Measurements from ENCODE around the gene BIK.
"Not testable (repeated sequence)": the region's sequence is repeated elsewhere in the genome, so short reads cannot be mapped to it uniquely, and the experiment has no call there.

Gene BIK

DNA sequence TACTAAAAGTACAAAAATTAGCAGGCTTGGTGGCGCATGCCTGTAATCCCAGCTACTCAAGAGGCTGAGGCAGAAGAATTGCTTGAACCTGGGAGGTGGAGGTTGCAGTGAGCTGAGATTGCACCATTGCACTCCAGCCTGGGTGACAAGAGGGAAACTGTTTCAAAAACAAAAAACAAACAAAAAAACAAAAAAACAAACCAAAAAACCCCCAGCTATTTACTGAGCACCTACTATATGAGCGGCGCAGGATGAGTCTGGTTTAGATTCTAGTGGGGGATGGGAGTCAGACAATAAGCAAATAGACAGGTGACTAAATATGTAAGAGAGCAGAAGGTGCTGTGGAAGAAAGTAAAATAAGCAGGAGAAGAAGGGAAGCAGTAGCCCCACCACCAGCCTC is 5.6 kb upstream of the BIK start:
- DNase-seq: not testable (repeated sequence)

DNA sequence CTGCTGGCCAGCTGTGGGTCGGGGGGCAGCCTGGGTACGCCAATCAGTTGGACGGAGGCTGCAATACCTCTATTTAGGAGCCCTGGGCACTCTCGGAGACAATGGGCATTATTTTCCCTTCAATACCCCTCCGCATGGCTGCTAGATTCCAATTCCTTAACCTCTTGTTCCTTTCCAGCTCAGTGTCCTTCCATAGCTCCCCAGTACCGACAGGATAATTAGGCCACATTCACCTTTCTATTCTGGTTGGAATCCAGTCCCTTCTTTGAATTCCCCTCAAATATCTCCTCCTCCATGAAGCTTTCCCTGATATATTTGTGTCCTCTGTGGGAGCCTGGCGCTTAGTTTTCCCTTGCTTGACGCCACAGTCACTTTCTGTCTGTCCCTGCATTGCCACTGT is 4.2 kb upstream of the BIK start:
- no peak for DNase-seq

- DNase-seq: no peak
Observed at GRCh38 chr22:43109511-43109910, 1.0 kb upstream of the BIK start.

- DNase-seq: no peak
Observed at GRCh38 chr22:43109921-43110443, 568 bp upstream of the BIK start.

GRCh38 chr22:43110927-43111623 is 525 bp downstream of the BIK start:
- peak; percentile 8 to 59 (median 33) for DNase-seq

GRCh38 chr22:43113526-43114251 is 3.1 kb downstream of the BIK start:
- DNase-seq: no peak

GRCh38 chr22:43114958-43115357 is 4.4 kb downstream of the BIK start:
- no peak for DNase-seq

DNA sequence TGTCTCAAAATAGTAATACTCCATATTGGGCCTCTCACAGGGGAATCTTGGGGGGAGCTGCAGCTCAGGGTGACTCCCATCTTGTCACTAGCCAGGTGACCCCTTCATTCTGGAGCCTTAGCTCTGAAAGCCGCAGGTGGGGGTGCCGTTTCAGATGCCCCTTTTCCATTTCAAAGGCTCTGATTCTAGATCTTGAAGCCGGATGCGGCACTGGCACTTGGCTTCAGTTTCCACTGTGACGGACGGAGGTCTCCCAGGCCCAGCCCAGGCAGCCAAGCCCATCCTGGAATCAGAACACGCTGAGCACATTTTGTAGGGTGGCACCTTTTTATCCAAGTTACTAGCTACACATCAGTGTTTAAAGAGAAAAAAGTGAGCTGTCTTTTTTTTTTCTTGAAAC is 6.4 kb downstream of the BIK start:
- no peak for DNase-seq

DNA sequence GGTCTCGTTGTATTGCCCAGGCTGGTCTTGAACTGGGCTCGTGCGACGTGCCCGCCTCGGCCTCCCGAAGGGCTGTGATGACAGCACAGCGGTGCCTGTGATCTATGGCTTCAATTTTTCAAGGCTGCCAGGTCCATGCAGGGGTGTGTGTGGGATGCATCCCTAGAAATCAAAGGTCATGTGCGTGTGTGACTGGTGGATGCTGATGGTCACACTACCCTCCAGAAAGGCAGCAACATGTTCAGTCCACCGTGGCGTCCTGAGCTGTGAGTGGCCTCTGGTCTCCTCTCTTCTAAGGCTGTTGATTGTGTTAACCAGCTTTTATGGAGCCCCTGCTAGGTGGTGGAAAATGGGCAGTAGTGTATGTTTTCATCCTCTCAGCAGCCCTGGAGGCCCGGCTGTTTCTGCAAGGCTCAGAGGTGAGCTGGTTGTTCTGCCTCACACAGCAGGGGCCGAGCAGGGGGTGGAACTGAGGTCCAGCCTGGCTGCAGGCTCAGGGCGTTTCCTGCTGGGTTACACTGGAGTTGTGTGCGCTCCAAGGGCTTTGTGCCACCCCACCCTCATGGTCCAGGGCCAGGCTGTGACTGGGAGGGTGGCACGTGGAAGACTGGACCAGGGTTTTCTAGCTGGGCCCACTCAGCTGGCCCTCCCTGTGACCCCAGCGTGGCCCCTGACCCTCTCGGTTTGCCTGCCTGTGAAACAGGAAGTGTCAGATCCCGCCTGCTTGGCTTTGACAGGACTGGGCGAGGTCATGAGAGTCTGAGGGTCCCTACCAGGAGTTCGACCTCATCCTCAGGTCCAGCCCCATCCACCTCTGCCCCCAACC is 7.7 kb downstream of the BIK start:
- no peak for DNase-seq

DNA sequence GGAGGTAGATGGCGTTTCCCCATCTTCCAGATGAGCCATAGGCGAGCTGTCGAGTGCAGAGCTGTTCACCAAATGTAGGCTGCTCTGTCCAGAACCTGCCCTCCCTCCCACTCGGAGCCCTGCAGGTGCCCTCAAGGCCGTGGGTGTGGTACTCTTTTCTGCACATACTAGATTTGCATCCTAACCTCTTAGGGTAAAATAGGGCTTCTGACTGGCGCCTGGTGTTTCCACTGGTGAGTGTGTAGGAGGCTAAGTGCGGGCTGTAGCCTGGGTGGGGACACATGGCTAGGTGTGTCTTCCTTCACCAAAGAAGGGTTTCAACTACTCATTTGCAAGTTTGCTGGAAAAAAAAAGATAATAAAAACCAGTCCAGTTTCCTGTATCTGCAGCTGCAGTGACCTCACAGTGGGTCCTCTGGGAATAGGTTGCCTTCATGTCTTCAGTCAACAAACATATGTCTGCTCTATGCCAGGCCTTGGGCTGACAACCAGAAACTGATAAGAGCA is 8.5 kb downstream of the BIK start:
- DNase-seq: no peak

GRCh38 chr22:43126501-43127165 is 16.1 kb downstream of the BIK start:
- no peak for DNase-seq

DNA sequence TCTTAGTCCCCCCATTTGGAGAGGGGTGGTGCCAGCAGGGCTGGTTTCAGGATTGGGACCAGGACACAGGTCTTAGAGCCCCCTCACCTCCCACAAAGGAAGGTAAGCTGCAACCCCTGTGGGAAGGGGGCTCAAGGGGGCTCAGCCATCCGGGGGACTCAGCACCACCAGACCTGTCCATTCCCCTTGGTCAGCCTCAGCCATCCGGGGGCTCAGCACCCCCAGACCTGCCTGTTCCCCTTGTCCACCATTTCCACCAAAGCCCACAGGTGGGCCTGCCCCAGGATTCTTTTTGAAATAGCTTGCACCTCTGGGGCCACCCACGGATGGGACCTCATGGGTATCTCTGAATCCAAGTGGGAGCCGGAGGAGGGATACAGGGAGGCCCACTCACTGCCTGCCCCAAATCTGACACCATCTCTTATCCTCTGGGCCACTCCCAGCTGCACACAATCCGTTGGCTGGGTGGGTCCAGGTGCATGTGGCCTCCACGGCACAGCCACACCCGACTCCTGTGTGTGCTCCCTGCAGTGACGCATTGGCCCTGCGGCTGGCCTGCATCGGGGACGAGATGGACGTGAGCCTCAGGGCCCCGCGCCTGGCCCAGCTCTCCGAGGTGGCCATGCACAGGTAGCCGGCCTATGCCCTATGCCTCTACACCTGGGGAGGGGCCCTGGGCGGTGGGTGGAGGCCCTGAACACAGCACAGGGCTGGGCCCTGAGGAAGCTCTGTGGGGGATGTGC is 16.8 kb downstream of the BIK start:
- DNase-seq: no peak

DNA sequence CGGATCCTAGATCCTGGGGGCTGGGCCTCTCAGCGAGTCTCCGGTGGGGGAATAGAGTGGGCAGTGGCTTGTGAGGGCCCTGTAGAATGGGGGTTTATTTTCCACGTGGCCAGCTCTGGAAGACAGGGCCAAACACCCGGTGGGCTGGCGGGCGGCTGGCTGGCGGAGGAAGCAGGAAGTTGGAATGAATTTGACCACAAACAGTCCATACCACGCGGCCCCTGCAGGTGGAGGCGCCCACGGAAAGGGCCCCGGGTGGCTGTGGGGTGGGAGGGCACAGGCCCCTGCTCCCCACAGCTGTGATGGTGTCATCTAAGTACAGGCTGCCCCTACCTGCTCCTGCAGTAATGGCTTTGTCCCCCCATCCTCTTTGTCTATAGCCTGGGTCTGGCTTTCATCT is 17.6 kb downstream of the BIK start:
- no peak for DNase-seq

DNA sequence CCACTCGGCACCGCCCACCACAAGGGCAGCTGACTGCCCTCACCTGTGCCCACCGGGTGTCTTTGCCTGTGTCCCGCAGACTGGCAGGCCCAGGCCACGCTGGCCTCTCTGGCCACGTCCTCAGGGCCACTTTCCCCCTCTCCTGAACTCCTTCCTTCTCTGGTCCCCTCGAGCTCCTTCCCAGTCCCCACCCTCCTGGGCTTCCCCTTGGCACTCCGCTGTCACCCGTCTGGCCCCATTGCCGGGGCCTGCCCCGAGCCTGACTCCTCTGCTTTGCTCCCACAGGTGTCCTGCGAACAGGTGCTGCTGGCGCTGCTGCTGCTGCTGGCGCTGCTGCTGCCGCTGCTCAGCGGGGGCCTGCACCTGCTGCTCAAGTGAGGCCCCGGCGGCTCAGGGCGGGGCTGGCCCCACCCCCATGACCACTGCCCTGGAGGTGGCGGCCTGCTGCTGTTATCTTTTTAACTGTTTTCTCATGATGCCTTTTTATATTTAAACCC is 18.4 kb downstream of the BIK start:
- DNase-seq: no peak

DNA sequence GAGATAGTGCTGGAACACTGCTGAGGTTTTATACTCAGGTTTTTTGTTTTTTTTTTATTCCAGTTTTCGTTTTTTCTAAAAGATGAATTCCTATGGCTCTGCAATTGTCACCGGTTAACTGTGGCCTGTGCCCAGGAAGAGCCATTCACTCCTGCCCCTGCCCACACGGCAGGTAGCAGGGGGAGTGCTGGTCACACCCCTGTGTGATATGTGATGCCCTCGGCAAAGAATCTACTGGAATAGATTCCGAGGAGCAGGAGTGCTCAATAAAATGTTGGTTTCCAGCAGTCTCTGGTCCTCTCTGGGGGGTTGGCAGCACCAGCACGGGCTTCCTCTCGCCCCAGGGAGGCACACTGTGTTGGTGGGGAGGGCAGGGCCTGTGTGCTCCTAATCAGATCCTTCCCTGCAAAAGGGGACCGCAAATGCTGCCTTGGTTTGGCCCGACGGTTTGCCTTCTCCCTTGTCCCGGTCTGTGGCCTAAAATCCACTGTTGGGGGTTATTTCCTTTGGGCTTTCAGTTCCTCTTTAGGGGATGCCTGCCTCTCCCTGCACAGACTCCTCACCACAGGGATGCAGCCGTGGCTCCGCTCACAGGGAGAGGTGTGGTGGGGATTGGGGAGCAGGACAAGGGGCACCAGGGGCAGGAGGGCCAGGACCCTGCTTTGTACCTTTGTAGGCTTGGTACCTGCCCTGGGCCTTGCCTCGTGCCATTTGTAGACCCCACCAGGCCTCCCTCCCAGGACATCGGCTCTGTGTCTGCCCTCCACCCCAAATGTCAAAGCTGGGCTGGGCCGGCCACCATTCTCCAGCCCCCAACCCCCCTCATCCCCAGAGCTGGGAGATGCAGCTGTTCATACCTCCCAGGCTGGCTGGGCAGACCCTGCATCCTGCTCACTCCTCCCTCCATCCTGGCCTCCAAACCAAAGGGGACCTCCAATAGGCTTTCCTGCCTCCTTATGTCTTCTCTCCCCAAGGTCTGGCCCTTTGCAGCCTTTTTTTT is 19.2 kb downstream of the BIK start:
- no peak for DNase-seq

- DNase-seq: no peak
Observed at GRCh38 chr22:43131773-43132501, 21.4 kb downstream of the BIK start.

DNA sequence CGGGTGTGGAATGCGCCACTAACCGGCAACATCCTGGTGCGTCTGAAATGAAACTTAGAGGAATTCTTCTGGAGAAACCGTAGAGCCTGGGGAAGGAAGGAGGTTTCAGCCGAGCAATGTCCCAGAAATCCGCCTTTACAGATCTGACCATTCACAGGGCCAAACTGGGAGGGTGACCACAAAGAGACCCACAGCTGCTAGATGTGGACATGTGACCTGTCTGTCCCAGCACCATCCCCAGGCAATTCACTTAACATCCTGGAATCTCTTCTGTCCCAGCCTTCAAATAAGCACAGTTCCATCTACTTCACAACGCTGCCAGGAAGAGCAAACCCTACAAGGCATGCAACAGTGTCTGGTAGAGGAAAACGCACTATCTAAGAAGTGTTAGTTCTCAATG is 22.9 kb downstream of the BIK start:
- no peak for DNase-seq

GRCh38 chr22:43134553-43134952 is 24.0 kb downstream of the BIK start:
- DNase-seq: no peak

DNA sequence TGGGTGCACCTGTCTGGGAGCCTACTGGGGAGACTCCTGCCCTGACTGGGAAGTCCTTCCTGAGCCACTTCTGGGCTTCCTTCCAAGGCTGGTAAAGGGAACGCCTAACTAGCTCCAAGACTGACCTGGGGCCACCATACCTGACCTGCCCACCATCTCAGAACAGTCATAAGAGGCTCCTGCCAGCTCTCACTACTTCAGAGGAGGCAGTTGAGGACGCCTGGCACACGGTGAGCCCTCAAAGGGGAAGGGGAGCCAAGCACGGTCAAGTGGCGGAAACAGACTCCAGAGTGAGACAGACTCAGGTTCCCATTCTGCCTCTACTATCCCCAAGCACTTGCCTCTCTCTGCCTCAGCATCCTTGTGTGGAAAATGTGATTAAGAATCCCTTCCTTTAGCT is 25.0 kb downstream of the BIK start:
- DNase-seq: no peak

DNA sequence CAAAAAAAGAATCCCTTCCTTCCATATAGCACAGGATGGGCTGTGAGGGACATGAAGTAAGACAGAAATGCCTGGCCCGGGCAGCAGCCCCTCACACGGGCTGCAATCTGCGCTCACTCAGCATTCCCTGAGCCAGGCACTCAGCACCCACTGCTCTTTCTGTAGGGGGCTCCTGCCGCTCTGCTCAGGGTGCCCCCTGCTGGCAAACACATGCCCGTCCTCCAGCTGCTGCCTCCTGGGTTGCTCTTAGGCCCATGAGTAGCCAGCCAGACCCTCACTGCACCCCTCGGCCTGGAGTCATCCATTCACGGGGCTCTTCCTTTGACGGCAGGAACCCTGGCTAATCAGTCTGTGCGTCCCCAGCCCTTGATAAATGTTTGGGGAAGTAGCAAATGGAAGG is 25.7 kb downstream of the BIK start:
- DNase-seq: peak in 4 of 5 experiments; percentile 13 to 55 (median 17)

Measured in T-helper 2 cell (primary cell).